Measurements from ENCODE around the gene PUS3. TPM values are rescaled to one million over a fixed set of nuclear protein-coding genes. Genes with fewer than 3 reads are reported as not detected.

PUS3 gene
- total RNA-seq, 4 donors from 2014 or later = 0.60 to 8.7 (median 4.1) TPM

DNA sequence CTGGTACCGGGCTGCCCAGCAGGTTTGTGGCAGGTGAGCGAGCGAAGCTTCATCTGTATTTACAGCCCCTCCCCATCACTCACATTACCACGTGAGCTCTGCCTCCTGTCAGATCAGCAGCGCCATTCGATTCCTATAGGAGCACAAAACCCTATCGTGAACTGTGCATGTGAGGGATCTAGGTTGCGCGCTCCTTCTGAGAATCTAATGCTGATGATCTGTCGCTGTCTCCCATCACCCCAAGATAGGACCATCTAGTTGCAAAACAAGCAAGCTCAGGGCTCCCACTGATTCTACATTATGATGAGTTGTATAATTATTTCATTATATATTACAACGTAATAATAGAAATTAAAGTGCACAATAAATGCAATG is 27.1 kb upstream of the PUS3 start:
- DNase-seq = no peak
- Histone ChIP-seq H3K4me1 (peaks cover 0 to 2% (median 0%) of the 10 kb centered on the region in 4 donors), H3K36me3 (no peaks in the 10 kb centered on the region), H3K27me3 (peaks cover 10% of the 10 kb centered on the region), H3K9me3 (no peaks in the 10 kb centered on the region), H3K4me3 (no peak overlapping the region), H3K27ac (no peak overlapping the region)
- in situ Hi-C loops (cut with MboI; ENCODE audit: low pct_ligation_motif_present in 1 of 4, low pct_unique_long_range_greater_than_20kb in 1 of 4, low sequenced_read_pairs in 3 of 4) = no loop called here
- 92 to 100% methylated on average over 4 to 11 of the region's 11 CpGs for WGBS, 2 donors (ENCODE audit: low coverage in 1 of 2)
- intact Hi-C loops (cut with DNase I; ENCODE audit: low total_unique reads) = no loop called here
- TF ChIP-seq POLR2AphosphoS5 (IDR thresholded peaks at IDR 0.05) (no peak), POLR2A (IDR thresholded peaks at IDR 0.05) (no peak), EP300 (IDR thresholded peaks at IDR 0.05; ENCODE audit: low read depth) (no peak)
- TF ChIP-seq, protein P1, sequence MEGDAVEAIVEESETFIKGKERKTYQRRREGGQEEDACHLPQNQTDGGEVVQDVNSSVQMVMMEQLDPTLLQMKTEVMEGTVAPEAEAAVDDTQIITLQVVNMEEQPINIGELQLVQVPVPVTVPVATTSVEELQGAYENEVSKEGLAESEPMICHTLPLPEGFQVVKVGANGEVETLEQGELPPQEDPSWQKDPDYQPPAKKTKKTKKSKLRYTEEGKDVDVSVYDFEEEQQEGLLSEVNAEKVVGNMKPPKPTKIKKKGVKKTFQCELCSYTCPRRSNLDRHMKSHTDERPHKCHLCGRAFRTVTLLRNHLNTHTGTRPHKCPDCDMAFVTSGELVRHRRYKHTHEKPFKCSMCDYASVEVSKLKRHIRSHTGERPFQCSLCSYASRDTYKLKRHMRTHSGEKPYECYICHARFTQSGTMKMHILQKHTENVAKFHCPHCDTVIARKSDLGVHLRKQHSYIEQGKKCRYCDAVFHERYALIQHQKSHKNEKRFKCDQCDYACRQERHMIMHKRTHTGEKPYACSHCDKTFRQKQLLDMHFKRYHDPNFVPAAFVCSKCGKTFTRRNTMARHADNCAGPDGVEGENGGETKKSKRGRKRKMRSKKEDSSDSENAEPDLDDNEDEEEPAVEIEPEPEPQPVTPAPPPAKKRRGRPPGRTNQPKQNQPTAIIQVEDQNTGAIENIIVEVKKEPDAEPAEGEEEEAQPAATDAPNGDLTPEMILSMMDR (IDR thresholded peaks at IDR 0.05) = no peak

DNA sequence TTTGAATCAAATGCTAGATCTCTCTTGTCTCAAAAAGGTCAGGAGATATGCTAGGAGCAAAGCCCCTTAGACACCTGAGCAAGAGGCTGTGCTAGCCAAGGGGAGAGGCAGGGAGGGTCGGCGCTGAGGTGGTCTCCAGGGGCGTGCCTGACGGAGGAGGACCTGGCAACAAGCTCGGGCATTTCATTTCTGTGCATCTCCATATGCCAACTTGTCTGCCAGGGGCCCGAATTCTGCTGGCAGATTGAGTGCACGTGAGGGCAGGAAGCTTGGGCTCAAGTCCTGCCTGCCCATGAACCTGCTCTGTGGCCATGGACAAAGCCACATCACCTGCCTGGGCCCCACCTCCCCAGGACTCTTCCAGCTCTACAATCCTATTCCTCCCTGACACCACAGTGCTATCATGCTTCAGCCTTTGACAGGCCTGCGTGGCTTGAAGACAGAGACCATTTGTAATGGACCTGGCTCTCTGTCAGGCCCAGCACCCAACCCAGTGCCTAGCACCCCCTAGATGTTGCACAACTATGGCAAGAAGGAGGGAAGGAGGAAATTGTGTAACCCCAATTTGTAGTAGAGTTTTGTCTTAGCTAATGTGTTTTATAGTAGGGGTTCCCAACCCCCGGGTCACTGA is 26.6 kb upstream of the PUS3 start:
- no peak for DNase-seq
- Histone ChIP-seq H3K4me3 (no peak overlapping the region), H3K4me1 (peaks cover 0 to 7% (median 1%) of the 10 kb centered on the region in 4 donors), H3K27me3 (peaks cover 10% of the 10 kb centered on the region), H3K36me3 (no peaks in the 10 kb centered on the region), H3K27ac (no peak overlapping the region), H3K9me3 (no peaks in the 10 kb centered on the region)
- intact Hi-C loops (cut with DNase I; ENCODE audit: low total_unique reads) (no loop called here), in situ Hi-C loops (cut with MboI; ENCODE audit: low pct_ligation_motif_present in 1 of 4, low pct_unique_long_range_greater_than_20kb in 1 of 4, low sequenced_read_pairs in 3 of 4) (loop anchor here in 2 of 4 donors (10.0 kb wide), 1 partner anchor 265 kb away; no protein-coding TSS in a partner anchor)
- WGBS, 2 donors (ENCODE audit: low coverage in 1 of 2) = 60 to 85% methylated on average over 1 to 9 of the region's 9 CpGs
- TF ChIP-seq POLR2A (IDR thresholded peaks at IDR 0.05) = no peak
- no peak for TF ChIP-seq EP300 (IDR thresholded peaks at IDR 0.05; ENCODE audit: low read depth)
- TF ChIP-seq, protein P1 (IDR thresholded peaks at IDR 0.05) = no peak
- TF ChIP-seq POLR2AphosphoS5 (IDR thresholded peaks at IDR 0.05) = no peak

DNA sequence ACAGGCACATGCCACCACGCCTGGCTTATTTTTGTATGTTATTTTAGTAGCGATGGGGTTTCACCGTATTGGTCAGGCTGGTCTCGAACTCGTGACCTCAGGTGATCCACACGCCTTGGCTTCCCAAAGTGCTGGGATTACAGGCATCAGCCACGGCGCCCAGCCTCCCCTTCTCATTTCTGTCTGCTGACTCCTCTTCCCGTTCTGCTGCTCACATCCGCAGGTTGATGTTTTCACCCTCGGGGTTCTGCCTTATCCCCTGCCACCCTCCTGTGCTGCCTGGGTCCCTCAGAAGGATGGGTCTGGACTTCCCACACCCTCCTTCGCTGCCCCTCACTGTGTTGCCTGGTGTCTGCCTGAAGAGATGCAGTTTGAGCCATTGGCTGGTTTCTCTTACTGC is 23.7 kb upstream of the PUS3 start:
- H3K36me3 ChIP-seq = no peaks in the 10 kb centered on the region
- H3K4me3 ChIP-seq = no peak overlapping the region
- peaks cover 10% of the 10 kb centered on the region for H3K27me3 ChIP-seq
- H3K9me3 ChIP-seq = no peaks in the 10 kb centered on the region
- TF ChIP-seq POLR2A (IDR thresholded peaks at IDR 0.05) = no peak
- TF ChIP-seq, protein P1 (IDR thresholded peaks at IDR 0.05) = no peak
- no peak for TF ChIP-seq POLR2AphosphoS5 (IDR thresholded peaks at IDR 0.05)
- no peak for TF ChIP-seq EP300 (IDR thresholded peaks at IDR 0.05; ENCODE audit: low read depth)
- H3K4me1 ChIP-seq = peaks cover 0 to 9% (median 2%) of the 10 kb centered on the region in 4 donors
- intact Hi-C loops (cut with DNase I; ENCODE audit: low total_unique reads) = no loop called here
- H3K27ac ChIP-seq = no peak overlapping the region
- in situ Hi-C loops (cut with MboI; ENCODE audit: low pct_ligation_motif_present in 1 of 4, low pct_unique_long_range_greater_than_20kb in 1 of 4, low sequenced_read_pairs in 3 of 4) = loop anchor here in 2 of 4 donors (10.0 kb wide), 1 partner anchor 268 kb away; no protein-coding TSS in a partner anchor
- WGBS, 2 donors (ENCODE audit: low coverage in 1 of 2) = 85 to 89% methylated on average over 8 to 12 of the region's 12 CpGs
- no peak for DNase-seq

GRCh38 chr11:125925804-125926203 is 22.8 kb upstream of the PUS3 start:
- H3K27me3 ChIP-seq = peaks cover 10% of the 10 kb centered on the region
- intact Hi-C loops (cut with DNase I; ENCODE audit: low total_unique reads) (no loop called here), in situ Hi-C loops (cut with MboI; ENCODE audit: low pct_ligation_motif_present in 1 of 4, low pct_unique_long_range_greater_than_20kb in 1 of 4, low sequenced_read_pairs in 3 of 4) (loop anchor here in 2 of 4 donors (10.0 kb wide), 1 partner anchor 269 kb away; no protein-coding TSS in a partner anchor)
- peaks cover 0 to 9% (median 4%) of the 10 kb centered on the region in 4 donors for H3K4me1 ChIP-seq
- no peaks in the 10 kb centered on the region for H3K36me3 ChIP-seq
- TF ChIP-seq POLR2A (IDR thresholded peaks at IDR 0.05) (no peak), EP300 (IDR thresholded peaks at IDR 0.05; ENCODE audit: low read depth) (no peak), POLR2AphosphoS5 (IDR thresholded peaks at IDR 0.05) (no peak)
- TF ChIP-seq, protein P1 (IDR thresholded peaks at IDR 0.05) = no peak
- no peak for DNase-seq
- H3K4me3 ChIP-seq = no peak overlapping the region
- no peak overlapping the region for H3K27ac ChIP-seq
- H3K9me3 ChIP-seq = no peaks in the 10 kb centered on the region
- 47% methylated on average over 3 of the region's 3 CpGs; no CpG with 5 or more reads in 1 of the 2 donors for WGBS, 2 donors (ENCODE audit: low coverage in 1 of 2)

Measured in transverse colon (tissue), 4 donors.